ENCODE results near the gene MYCBP.

- TF ChIP-seq CTCF (IDR thresholded peaks at IDR 0.05) (no peak), POLR2A (IDR thresholded peaks at IDR 0.05) (no peak)
Measured at GRCh38 chr1:38917337-38917736, 44.2 kb upstream of the MYCBP start.
